PC-3 (cell line): ENCODE data around the gene BCKDHA. TPM values are rescaled to one million over a fixed set of nuclear protein-coding genes. Genes with fewer than 3 reads are reported as not detected.
"Not testable (repeated sequence)": the region's sequence is repeated elsewhere in the genome, so short reads cannot be mapped to it uniquely, and the experiment has no call there.

Experiments used
- ATAC-seq: fragments of 200-7000 bp; cut with Tn5 transposase; 2 replicates; pipeline ENCODE4 v1.9.1; 2020; ENCODE audit warnings: mild to moderate bottlenecking, moderate library complexity
- BruUV-seq: library from RNA; stranded (reverse); fragments of 400-500 nt; replicated peaks from 2 replicates; lab custom pipeline; 2021; lab: Mats Ljungman, UMichigan
- CTCF ChIA-PET: fragments of 300-600 bp; sonication (Branson Sonifier 250); formaldehyde crosslinking; loops from one replicate; lab custom pipeline; 2022; ENCODE audit warnings: antibody characterized with exemption; lab: Charles Lee
- POLR2A ChIA-PET: fragments of 300-600 bp; sonication (Branson Sonifier 250); formaldehyde crosslinking; loops from one replicate; lab custom pipeline; 2022; ENCODE audit warnings: antibody characterized with exemption; ENCODE audit not compliant: unreplicated experiment; lab: Charles Lee
- DNase-seq: peaks from one replicate; pipeline ENCODE4 v3.0.0-alpha.2; 2015
- H2AFZ ChIP-seq: fragments of 300-600 bp; sonication (generic); 2 replicates; pipeline ENCODE4 v1.6.0; 2016; ENCODE audit warnings: antibody characterized with exemption, low read length
- H3F3A ChIP-seq: fragments of 300-600 bp; sonication (generic); one replicate; pipeline ENCODE4 v1.6.0; 2017; ENCODE audit warnings: antibody characterized with exemption, low read length, control low read depth, mild to moderate bottlenecking; ENCODE audit not compliant: unreplicated experiment
- H3K27ac ChIP-seq: fragments of 300-600 bp; sonication (generic); 2 replicates; pipeline ENCODE4 v1.5.1; 2016; ENCODE audit warnings: mild to moderate bottlenecking, low read length
- H3K27me3 ChIP-seq: fragments of 300-600 bp; sonication (generic); 2 replicates; pipeline ENCODE4 v1.6.1; 2016; ENCODE audit warnings: low read length, mixed read lengths
- H3K36me3 ChIP-seq: fragments of 300-600 bp; sonication (generic); 2 replicates; pipeline ENCODE4 v1.6.1; 2016; ENCODE audit warnings: low read depth, mixed run types, low read length, mixed read lengths
- H3K4me1 ChIP-seq: fragments of 300-600 bp; sonication (generic); 2 replicates; pipeline ENCODE4 v1.5.1; 2016; ENCODE audit warnings: low read length; ENCODE audit not compliant: insufficient read depth
- H3K4me2 ChIP-seq: fragments of 300-600 bp; sonication (generic); 2 replicates; pipeline ENCODE4 v1.6.0; 2016; ENCODE audit warnings: low read length
- H3K4me3 ChIP-seq: fragments of 300-600 bp; sonication (generic); 2 replicates; pipeline ENCODE4 v1.5.1; 2016; ENCODE audit warnings: mild to moderate bottlenecking, low read length, mixed read lengths
- H3K79me2 ChIP-seq: fragments of 300-600 bp; sonication (generic); 2 replicates; pipeline ENCODE4 v1.6.1; 2017; ENCODE audit warnings: low read length, mixed read lengths
- H3K9ac ChIP-seq: fragments of 300-600 bp; sonication (generic); 2 replicates; pipeline ENCODE4 v1.6.0; 2016; ENCODE audit warnings: mild to moderate bottlenecking, low read length
- H3K9me2 ChIP-seq: fragments of 300-600 bp; sonication (generic); replicated peaks from 2 replicates; pipeline ENCODE4 v1.6.1; 2016; ENCODE audit warnings: mixed run types, low read length, mixed read lengths
- H3K9me3 ChIP-seq: fragments of 300-600 bp; sonication (generic); 2 replicates; pipeline ENCODE4 v1.6.1; 2016; ENCODE audit warnings: low read length, mixed read lengths
- H4K20me1 ChIP-seq: fragments of 300-600 bp; sonication (generic); 2 replicates; pipeline ENCODE4 v1.6.1; 2016; ENCODE audit warnings: low read length, mixed read lengths
- CTCF ChIP-seq: fragments of 300-600 bp; sonication (generic); conservative IDR thresholded peaks from 2 replicates; pipeline ENCODE4 v1.5.1; 2017; ENCODE audit warnings: antibody characterized with exemption, low read depth, mild to moderate bottlenecking, low read length
- EZH2 ChIP-seq: fragments of 300-600 bp; sonication (generic); IDR thresholded peaks from one replicate; pipeline ENCODE4 v1.6.1; 2017; ENCODE audit warnings: antibody characterized with exemption, mild to moderate bottlenecking, low read length; ENCODE audit not compliant: unreplicated experiment
- EZH2phosphoT487 ChIP-seq: fragments of 300-600 bp; sonication (generic); IDR thresholded peaks from 2 replicates; pipeline ENCODE4 v1.6.1; 2018; ENCODE audit warnings: mild to moderate bottlenecking, antibody characterized with exemption, low read length, borderline replicate concordance
- intact Hi-C: fragments of 100-400 bp; cut with micrococcal nuclease; formaldehyde crosslinking; loops from 2 replicates; pipeline ENCODE4 v1.9.0; 2023
- total RNA-seq: library from RNA; depleted of rRNA; stranded (reverse); fragments of >200 nt; gene quantifications from 2 replicates; pipeline ENCODE4 v1.2.3, GENCODE V29; 2014

BCKDHA gene
- total RNA-seq, 1 experiment from 2014 or later, result 49.2 TPM

GRCh38 chr19:41431426-41432386 lies 34.1 kb downstream of the BCKDHA start:
- DNase-seq, result no peak
- H3K9ac ChIP-seq, result no peak overlapping the region
- no peak for ATAC-seq

GRCh38 chr19:41433171-41433570 lies 35.6 kb downstream of the BCKDHA start:
- Histone ChIP-seq H3K9me2 (no peaks in the 10 kb centered on the region), H3K9me3 (no peaks in the 10 kb centered on the region), H3K4me3 (no peak overlapping the region), H4K20me1 (no peaks in the 10 kb centered on the region), H2AFZ (no peak overlapping the region), H3F3A (no peaks in the 10 kb centered on the region), H3K4me2 (no peak overlapping the region), H3K79me2 (no peaks in the 10 kb centered on the region), H3K36me3 (no peaks in the 10 kb centered on the region), H3K4me1 (no peaks in the 10 kb centered on the region), H3K27me3 (no peaks in the 10 kb centered on the region), H3K27ac (no peak overlapping the region), H3K9ac (no peak overlapping the region)
- ATAC-seq (no peak), DNase-seq (no peak)
- ChIA-PET CTCF (no interaction called here), POLR2A (no interaction called here)
- TF ChIP-seq EZH2 (no peak), EZH2phosphoT487 (no peak), CTCF (no peak)
- intact Hi-C loops, result no loop called here
- no TSS peak for BruUV-seq

More at GRCh38 chr19:41431426-41432386, 34.1 kb downstream of the BCKDHA start:
- ChIA-PET POLR2A (no interaction called here), CTCF (no interaction called here)
- Histone ChIP-seq H4K20me1 (no peaks in the 10 kb centered on the region), H3K79me2 (no peaks in the 10 kb centered on the region), H2AFZ (no peak overlapping the region), H3K9me2 (no peaks in the 10 kb centered on the region), H3F3A (no peaks in the 10 kb centered on the region), H3K9me3 (no peaks in the 10 kb centered on the region), H3K27me3 (no peaks in the 10 kb centered on the region), H3K27ac (no peak overlapping the region), H3K4me2 (no peak overlapping the region), H3K4me1 (no peaks in the 10 kb centered on the region), H3K4me3 (no peak overlapping the region), H3K36me3 (no peaks in the 10 kb centered on the region)
- BruUV-seq, result TSS peak; percentile 38
- TF ChIP-seq EZH2phosphoT487, result no peak
- no peak for TF ChIP-seq EZH2
- peak; percentile 46; the same call in 1 of the 2 replicates for TF ChIP-seq CTCF
- intact Hi-C loops, result no loop called here

DNA sequence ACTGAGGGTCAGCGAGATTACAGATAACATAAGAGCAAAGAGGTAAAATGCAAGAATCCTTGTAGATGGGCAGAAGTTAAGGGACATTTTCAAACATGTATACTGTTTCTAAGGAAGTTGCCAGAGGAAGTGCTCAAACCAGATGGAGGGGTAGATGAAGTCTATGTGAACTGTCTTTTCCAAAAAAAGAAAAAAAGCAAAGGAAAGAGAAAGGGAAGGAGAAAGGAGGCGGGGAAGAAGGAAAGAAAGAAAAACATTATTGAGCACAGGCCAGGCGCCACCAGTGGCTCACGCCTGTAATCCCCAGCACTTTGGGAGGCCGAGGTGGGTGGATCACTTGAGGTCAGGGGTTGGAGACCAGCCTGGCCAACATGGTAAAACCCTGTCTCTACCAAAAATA lies 36.8 kb downstream of the BCKDHA start:
- no peaks in the 10 kb centered on the region for H4K20me1 ChIP-seq
- H3K9me3 ChIP-seq, result no peaks in the 10 kb centered on the region
- H3K9me2 ChIP-seq, result no peaks in the 10 kb centered on the region
- ATAC-seq (no peak), DNase-seq (no peak)
- no peak overlapping the region for H3K4me3 ChIP-seq
- peaks cover 9% of the 10 kb centered on the region; the same call in 1 of the 2 replicates for H3K79me2 ChIP-seq
- H3K4me1 ChIP-seq, result peaks cover 6% of the 10 kb centered on the region; the same call in 1 of the 2 replicates
- no peak overlapping the region for H3K9ac ChIP-seq
- BruUV-seq, result no TSS peak
- ChIA-PET POLR2A (no interaction called here), CTCF (no interaction called here)
- H3F3A ChIP-seq, result no peaks in the 10 kb centered on the region
- no peak overlapping the region for H3K27ac ChIP-seq
- TF ChIP-seq CTCF (no peak), EZH2phosphoT487 (no peak), EZH2 (no peak)
- intact Hi-C loops, result no loop called here
- no peak overlapping the region for H3K4me2 ChIP-seq
- H2AFZ ChIP-seq, result no peak overlapping the region
- no peaks in the 10 kb centered on the region for H3K27me3 ChIP-seq
- H3K36me3 ChIP-seq, result no peaks in the 10 kb centered on the region

DNA sequence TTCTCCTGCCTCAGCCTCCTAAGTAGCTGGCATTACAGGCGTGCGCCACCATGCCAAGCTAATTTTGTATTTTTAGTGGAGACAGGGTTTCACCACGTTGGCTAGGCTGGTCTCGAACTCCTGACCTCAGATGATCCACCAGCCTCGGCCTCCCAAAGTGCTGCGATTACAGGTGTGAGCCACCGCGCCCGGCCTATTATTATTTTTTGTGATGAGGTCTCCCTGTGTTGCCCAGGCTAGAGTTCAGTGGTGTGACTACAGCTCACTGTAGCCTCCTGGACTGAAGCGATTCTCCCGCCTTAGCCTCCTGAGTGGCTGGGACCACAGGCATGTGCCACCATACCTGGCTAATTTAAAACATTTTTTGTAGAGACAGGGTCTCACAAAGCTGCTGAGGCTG lies 37.8 kb downstream of the BCKDHA start:
- H3K4me2 ChIP-seq, H3K27ac ChIP-seq, ATAC-seq, H3F3A ChIP-seq, H3K36me3 ChIP-seq, intact Hi-C loops, H3K9ac ChIP-seq, H3K9me2 ChIP-seq, DNase-seq, H3K79me2 ChIP-seq, H2AFZ ChIP-seq, BruUV-seq, H3K27me3 ChIP-seq, H3K4me1 ChIP-seq, POLR2A ChIA-PET, H3K4me3 ChIP-seq, H3K9me3 ChIP-seq, H4K20me1 ChIP-seq, CTCF ChIA-PET: not testable (repeated sequence)
